Gastrocnemius medialis (tissue), 4 donors: ENCODE results near the gene NME8.

Experiments used
- CTCF ChIP-seq, 5 experiments: fragments of 450-650 bp in 3 of 5; fragments of 200-600 bp in 2 of 5; sonication (generic) in 2 of 5; IDR thresholded peaks in 4 of 5; conservative IDR thresholded peaks in 1 of 5; 1 replicate in 4 of 5; 2 replicates in 1 of 5; pipeline ENCODE4 v1.5.1; 2016 to 2019; ENCODE audit warnings: antibody characterized with exemption in 5 of 5, mild to moderate bottlenecking in 3 of 5, moderate library complexity in 3 of 5
- POLR2A ChIP-seq, 2 donors: fragments of 450-650 bp; IDR thresholded peaks; one replicate each; pipeline ENCODE4 v1.6.1; 2017; ENCODE audit warnings: antibody characterized with exemption in 2 of 2, mild to moderate bottlenecking in 2 of 2, moderate library complexity in 2 of 2

GRCh38 chr7:37942934-37943610 is 94.7 kb downstream of the NME8 start:
- no peak for TF ChIP-seq CTCF (IDR thresholded peaks at IDR 0.05 in 4 of 5, conservative IDR thresholded peaks at IDR 0.05 in 1 of 5)
- no peak for TF ChIP-seq POLR2A (IDR thresholded peaks at IDR 0.05)
